Endodermal cell (in vitro differentiated cells): ENCODE measurements around the gene KLF8. TPM values are rescaled to one million over a fixed set of nuclear protein-coding genes. Genes with fewer than 3 reads are reported as not detected.

Experiments
- DNase-seq: peaks from one replicate; pipeline ENCODE4 v3.0.0-alpha.2; 2017
- H3K27ac ChIP-seq: 2 replicates; pipeline ENCODE4 v1.5.1; 2013; ENCODE audit warnings: mild to moderate bottlenecking, low read depth, low read length, moderate library complexity
- H3K27me3 ChIP-seq: 2 replicates; pipeline ENCODE4 v1.6.1; 2013; ENCODE audit warnings: mild to moderate bottlenecking, low read length, moderate library complexity; ENCODE audit not compliant: insufficient read depth, control insufficient read depth, poor library complexity, severe bottlenecking
- H3K36me3 ChIP-seq: 2 replicates; pipeline ENCODE4 v1.7.0; 2013; ENCODE audit warnings: mild to moderate bottlenecking, low read length, moderate library complexity; ENCODE audit not compliant: control insufficient read depth, insufficient read depth
- H3K4me1 ChIP-seq: one replicate; pipeline ENCODE4 v1.7.0; 2013; ENCODE audit warnings: low read length; ENCODE audit not compliant: control insufficient read depth, insufficient read depth
- H3K4me3 ChIP-seq: 2 replicates; pipeline ENCODE4 v1.5.1; 2013; ENCODE audit warnings: mild to moderate bottlenecking, low read length, moderate library complexity
- H3K9ac ChIP-seq: 2 replicates; pipeline ENCODE4 v1.6.1; 2013; ENCODE audit warnings: mild to moderate bottlenecking, low read length, moderate library complexity; ENCODE audit not compliant: poor library complexity, severe bottlenecking; ENCODE audit errors: extremely low read depth
- H3K9me3 ChIP-seq: 2 replicates; pipeline ENCODE4 v1.6.1; 2013; ENCODE audit warnings: mild to moderate bottlenecking, low read length, moderate library complexity; ENCODE audit not compliant: control insufficient read depth
- H3K27ac Mint-ChIP-seq: 2 replicates; pipeline ENCODE4 v1.8.0; 2020; ENCODE audit warnings: mixed read lengths
- H3K27me3 Mint-ChIP-seq: 2 replicates; pipeline ENCODE4 v1.8.0; 2021; ENCODE audit warnings: mild to moderate bottlenecking, mixed read lengths; ENCODE audit not compliant: insufficient read depth
- H3K36me3 Mint-ChIP-seq: 2 replicates; pipeline ENCODE4 v1.8.0; 2020; ENCODE audit warnings: low read depth, mixed read lengths
- H3K4me1 Mint-ChIP-seq: 2 replicates; pipeline ENCODE4 v1.8.0; 2020; ENCODE audit warnings: mixed read lengths
- H3K4me3 Mint-ChIP-seq: 2 replicates; pipeline ENCODE4 v1.8.0; 2020; ENCODE audit warnings: mild to moderate bottlenecking, moderate library complexity, mixed read lengths
- H3K9me3 Mint-ChIP-seq: 2 replicates; pipeline ENCODE4 v1.8.0; 2020; ENCODE audit warnings: mild to moderate bottlenecking, mixed read lengths
- WGBS, 2 experiments: methylation state at CpG; one replicate each; pipeline versions ENCODE4 v1.1.5 to v1.1.7; 2013; ENCODE audit warnings: missing lambda C conversion rate in 2 of 2, mixed read lengths in 1 of 2; ENCODE audit not compliant: insufficient coverage in 1 of 2, insufficient read length in 1 of 2; 5-methylcytosine and 5-hydroxymethylcytosine counted together
- total RNA-seq, 2 donors: library from RNA; stranded (reverse); fragmentation: NEBNext Ultra II Directional in 1 of 2; extraction: Animal tissue kit (Norgen Biotek cat#: 25700) in 1 of 2; gene quantifications; 2 replicates in 1 of 2; 3 replicates in 1 of 2; pipeline ENCODE4 v1.2.1, GENCODE V29; 2021
- TF ChIP-seq, protein P1 (sequence below): fragments of 200-600 bp; sonication (generic); conservative IDR thresholded peaks from 2 replicates; pipeline ENCODE4 v1.5.0; 2021; ENCODE audit warnings: antibody characterized with exemption, mild to moderate bottlenecking

KLF8 gene
- total RNA-seq, 2 donors from 2014 or later = 62.6 to 110 TPM

DNA sequence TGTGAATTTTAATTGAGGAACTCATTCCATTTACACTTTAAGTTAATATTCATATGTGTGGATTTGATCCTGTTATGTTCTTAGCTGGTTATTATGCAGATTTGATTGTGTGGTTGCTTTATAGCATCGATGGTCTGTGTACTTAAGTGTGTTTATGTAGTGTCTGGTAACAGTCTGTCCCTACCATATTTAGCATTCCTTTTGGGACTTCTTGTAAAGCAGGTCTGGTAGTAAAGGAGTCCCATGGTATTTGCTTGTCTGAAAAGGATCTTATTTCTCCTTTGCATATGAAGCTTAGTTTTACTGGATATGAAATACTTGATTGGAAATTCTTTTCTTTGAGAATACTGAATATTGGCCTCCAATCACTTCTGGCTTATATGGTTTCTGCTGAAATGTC, 76.6 kb downstream of the KLF8 start:
- Histone ChIP-seq H3K9me3 (no peaks in the 10 kb centered on the region), H3K27ac (no peak overlapping the region), H3K27me3 (no peaks in the 10 kb centered on the region), H3K36me3 (no peaks in the 10 kb centered on the region), H3K4me1 (no peaks in the 10 kb centered on the region), H3K4me3 (no peak overlapping the region), H3K9ac (no peak overlapping the region)
- TF ChIP-seq, protein P1, sequence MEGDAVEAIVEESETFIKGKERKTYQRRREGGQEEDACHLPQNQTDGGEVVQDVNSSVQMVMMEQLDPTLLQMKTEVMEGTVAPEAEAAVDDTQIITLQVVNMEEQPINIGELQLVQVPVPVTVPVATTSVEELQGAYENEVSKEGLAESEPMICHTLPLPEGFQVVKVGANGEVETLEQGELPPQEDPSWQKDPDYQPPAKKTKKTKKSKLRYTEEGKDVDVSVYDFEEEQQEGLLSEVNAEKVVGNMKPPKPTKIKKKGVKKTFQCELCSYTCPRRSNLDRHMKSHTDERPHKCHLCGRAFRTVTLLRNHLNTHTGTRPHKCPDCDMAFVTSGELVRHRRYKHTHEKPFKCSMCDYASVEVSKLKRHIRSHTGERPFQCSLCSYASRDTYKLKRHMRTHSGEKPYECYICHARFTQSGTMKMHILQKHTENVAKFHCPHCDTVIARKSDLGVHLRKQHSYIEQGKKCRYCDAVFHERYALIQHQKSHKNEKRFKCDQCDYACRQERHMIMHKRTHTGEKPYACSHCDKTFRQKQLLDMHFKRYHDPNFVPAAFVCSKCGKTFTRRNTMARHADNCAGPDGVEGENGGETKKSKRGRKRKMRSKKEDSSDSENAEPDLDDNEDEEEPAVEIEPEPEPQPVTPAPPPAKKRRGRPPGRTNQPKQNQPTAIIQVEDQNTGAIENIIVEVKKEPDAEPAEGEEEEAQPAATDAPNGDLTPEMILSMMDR = no peak
- peaks cover 36% of the 10 kb centered on the region for H3K36me3 Mint-ChIP-seq
- H3K9me3 Mint-ChIP-seq = peaks cover 78% of the 10 kb centered on the region
- no peaks in the 10 kb centered on the region for H3K4me1 Mint-ChIP-seq
- H3K27me3 Mint-ChIP-seq = no peaks in the 10 kb centered on the region
- H3K4me3 Mint-ChIP-seq = no peak overlapping the region
- 90% methylated on average over 1 of the region's 1 CpG; no CpG with 5 or more reads in 1 of the 2 experiments for whole genome bisulfite sequencing, 2 experiments
- H3K27ac Mint-ChIP-seq = no peak overlapping the region
- DNase-seq = no peak

- no peak overlapping the region for H3K9ac ChIP-seq
- H3K36me3 Mint-ChIP-seq = peaks cover 30% of the 10 kb centered on the region
- no peak overlapping the region for H3K27ac Mint-ChIP-seq
- no peak overlapping the region for H3K27ac ChIP-seq
- peaks cover 71% of the 10 kb centered on the region for H3K9me3 Mint-ChIP-seq
- no peak overlapping the region for H3K4me3 Mint-ChIP-seq
- no peaks in the 10 kb centered on the region for H3K36me3 ChIP-seq
- WGBS, 2 experiments = 83% methylated on average over 4 of the region's 4 CpGs; no CpG with 5 or more reads in 1 of the 2 experiments
- H3K4me1 Mint-ChIP-seq = no peaks in the 10 kb centered on the region
- H3K27me3 Mint-ChIP-seq = no peaks in the 10 kb centered on the region
- no peak for DNase-seq
- TF ChIP-seq, protein P1 = no peak
- no peaks in the 10 kb centered on the region for H3K9me3 ChIP-seq
- no peaks in the 10 kb centered on the region for H3K4me1 ChIP-seq
- no peaks in the 10 kb centered on the region for H3K27me3 ChIP-seq
- H3K4me3 ChIP-seq = no peak overlapping the region
Measured at GRCh38 chrX:56309881-56310280, 77.7 kb downstream of the KLF8 start.

GRCh38 chrX:56310581-56310980, 78.4 kb downstream of the KLF8 start:
- Mint-ChIP-seq H3K36me3 (peaks cover 28% of the 10 kb centered on the region), H3K4me3 (no peak overlapping the region), H3K9me3 (peaks cover 64% of the 10 kb centered on the region), H3K4me1 (no peaks in the 10 kb centered on the region), H3K27ac (no peak overlapping the region), H3K27me3 (no peaks in the 10 kb centered on the region)
- Histone ChIP-seq H3K36me3 (no peaks in the 10 kb centered on the region), H3K27me3 (no peaks in the 10 kb centered on the region), H3K4me1 (no peaks in the 10 kb centered on the region), H3K9me3 (no peaks in the 10 kb centered on the region), H3K9ac (no peak overlapping the region), H3K27ac (no peak overlapping the region), H3K4me3 (no peak overlapping the region)
- 88% methylated on average over 2 of the region's 2 CpGs; no CpG with 5 or more reads in 1 of the 2 experiments for WGBS, 2 experiments
- DNase-seq = no peak
- TF ChIP-seq, protein P1 = no peak
